ENCODE measurements around the gene SRCIN1.

SRCIN1 gene

DNA sequence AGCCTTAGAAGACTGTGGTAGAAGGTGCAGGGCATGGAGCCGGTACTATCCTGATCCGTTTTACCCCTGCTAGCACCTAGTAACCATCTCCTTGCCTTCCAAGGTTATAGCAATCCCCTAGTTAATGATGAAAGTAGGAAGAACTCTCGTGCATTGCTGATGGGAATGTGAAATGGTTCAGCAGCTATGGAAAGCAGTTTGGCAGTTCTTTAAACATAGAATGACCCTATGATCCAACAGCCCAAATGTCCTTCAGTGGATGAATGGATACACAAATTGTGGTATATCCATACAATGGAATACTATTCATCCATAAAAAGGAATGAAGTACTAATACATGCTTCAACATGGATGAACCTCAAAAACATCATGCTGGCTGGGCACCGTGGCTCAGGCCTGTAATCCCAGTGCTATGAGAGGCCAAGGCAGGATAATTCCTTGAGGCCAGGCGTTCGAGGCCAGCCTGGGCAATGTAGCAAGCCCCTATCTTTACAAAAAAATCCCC, 6.2 kb upstream of the SRCIN1 start:
- H3K9ac ChIP-seq (ENCODE audit: low read length) = no peak overlapping the region
- no peak overlapping the region for H3K4me3 ChIP-seq (ENCODE audit: low read length)

DNA sequence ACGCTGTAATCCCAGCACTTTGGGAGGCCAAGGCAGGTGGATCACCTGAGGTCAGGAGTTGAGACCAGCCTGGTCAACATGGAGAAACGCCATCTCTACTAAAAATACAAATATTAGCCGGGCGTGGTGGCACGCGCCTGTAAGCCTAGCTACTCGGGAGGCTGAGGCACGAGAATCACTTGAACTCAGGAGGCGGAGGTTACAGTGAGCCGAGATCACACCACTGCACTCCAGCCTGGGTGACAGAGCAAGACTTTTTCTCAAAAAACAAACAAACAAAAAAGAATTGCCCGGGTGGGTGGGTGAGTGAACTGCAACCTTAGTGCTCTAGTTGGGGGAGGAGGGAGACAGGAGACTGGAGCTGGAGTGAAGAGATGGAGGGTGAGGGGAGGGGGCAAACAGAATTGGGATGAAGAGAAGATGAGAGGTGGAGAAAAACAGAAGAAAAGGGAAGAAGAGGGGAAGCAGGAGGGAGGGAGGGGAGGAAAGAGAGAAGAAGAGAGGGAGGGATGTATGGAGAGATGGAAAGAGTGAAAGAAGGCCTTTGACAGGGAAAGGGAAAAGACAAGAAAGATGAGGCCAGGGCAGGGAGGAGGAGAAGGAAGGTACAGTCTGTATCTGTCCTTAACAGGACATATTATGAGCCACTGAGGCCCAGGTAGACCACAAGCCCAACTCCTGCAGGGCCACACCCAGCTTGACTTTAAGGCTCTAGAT, 5.5 kb upstream of the SRCIN1 start:
- Histone ChIP-seq H3K36me3 (ENCODE audit: control insufficient read depth, insufficient read depth, low read length) (no peaks in the 10 kb centered on the region), H3K27me3 (ENCODE audit: control insufficient read depth, insufficient read depth, low read length) (peaks cover 39% of the 10 kb centered on the region), H3K4me3 (ENCODE audit: low read length) (no peak overlapping the region), H3K9me3 (ENCODE audit: control insufficient read depth, low read length) (no peaks in the 10 kb centered on the region), H3K9ac (ENCODE audit: low read length) (no peak overlapping the region), H3K4me1 (ENCODE audit: control insufficient read depth, insufficient read depth, low read length) (peaks cover 20% of the 10 kb centered on the region)

More for the DNA sequence above, 6.2 kb upstream of the SRCIN1 start:
- Histone ChIP-seq H3K4me1 (ENCODE audit: control insufficient read depth, insufficient read depth, low read length) (peaks cover 13% of the 10 kb centered on the region), H3K27me3 (ENCODE audit: control insufficient read depth, insufficient read depth, low read length) (peaks cover 33% of the 10 kb centered on the region), H3K36me3 (ENCODE audit: control insufficient read depth, insufficient read depth, low read length) (no peaks in the 10 kb centered on the region), H3K9me3 (ENCODE audit: control insufficient read depth, low read length) (no peaks in the 10 kb centered on the region)

DNA sequence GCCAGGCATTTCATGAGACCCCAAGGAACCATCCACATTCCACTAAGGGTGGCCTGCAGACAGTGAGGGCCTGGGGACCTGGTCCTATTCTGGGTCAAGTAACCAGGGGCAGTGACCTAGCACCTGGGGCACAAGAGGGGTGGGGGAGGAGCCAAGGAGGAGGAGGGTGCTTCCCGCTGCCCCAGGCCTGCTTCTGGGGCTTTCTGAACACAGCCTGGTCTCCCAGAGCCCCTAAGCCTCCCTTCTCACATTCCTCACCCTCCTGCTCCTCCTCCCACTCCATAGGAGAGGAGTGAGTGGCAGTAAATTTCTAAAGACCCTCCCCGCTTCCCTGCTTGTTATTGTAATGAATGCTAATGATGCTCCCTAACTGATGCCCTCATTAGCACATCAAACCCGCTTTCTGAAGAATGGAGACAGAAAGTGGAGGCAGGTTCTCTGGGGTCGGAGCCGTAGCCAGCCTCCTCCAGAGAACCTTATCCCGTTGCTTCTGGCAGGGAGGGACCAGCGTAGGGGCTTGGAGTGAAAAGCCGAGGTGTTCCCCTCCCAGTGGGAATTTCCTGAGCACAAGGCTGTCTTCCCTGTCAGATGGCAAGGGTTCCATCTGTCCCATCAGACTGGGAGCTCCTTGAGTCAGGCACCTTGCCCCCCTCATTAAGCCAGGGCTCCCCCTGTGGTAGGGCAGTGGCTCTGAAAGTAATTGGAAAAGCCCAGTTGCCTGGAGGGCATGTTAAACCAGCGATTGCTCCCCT, 3.7 kb upstream of the SRCIN1 start:
- H3K4me1 ChIP-seq (ENCODE audit: control insufficient read depth, insufficient read depth, low read length) = peaks cover 20% of the 10 kb centered on the region
- H3K4me3 ChIP-seq (ENCODE audit: low read length) = no peak overlapping the region
- peaks cover 39% of the 10 kb centered on the region for H3K27me3 ChIP-seq (ENCODE audit: control insufficient read depth, insufficient read depth, low read length)
- no peaks in the 10 kb centered on the region for H3K36me3 ChIP-seq (ENCODE audit: control insufficient read depth, insufficient read depth, low read length)
- H3K9me3 ChIP-seq (ENCODE audit: control insufficient read depth, low read length) = no peaks in the 10 kb centered on the region
- no peak overlapping the region for H3K9ac ChIP-seq (ENCODE audit: low read length)

DNA sequence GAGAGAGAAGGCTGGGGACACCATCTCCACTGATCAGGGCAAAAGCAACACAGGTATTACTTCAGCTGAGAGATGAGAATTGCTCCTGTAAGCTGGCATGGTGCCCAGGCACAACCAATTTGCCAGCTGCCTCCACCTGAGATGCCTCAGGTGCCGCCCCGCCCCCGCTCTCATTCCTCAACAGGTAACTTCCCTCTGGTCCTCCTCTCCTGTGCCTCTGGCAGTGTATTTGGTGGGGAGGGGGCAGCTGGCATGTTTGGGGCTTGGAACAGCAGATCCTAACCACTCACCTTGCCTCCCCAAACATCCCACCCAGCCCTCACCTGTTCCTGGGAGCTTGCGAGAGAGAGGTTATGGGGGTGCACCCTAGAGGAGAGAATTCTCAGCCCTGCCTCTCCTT, 2.9 kb upstream of the SRCIN1 start:
- no peaks in the 10 kb centered on the region for H3K36me3 ChIP-seq (ENCODE audit: control insufficient read depth, insufficient read depth, low read length)
- no peaks in the 10 kb centered on the region for H3K9me3 ChIP-seq (ENCODE audit: control insufficient read depth, low read length)
- no peak overlapping the region for H3K4me3 ChIP-seq (ENCODE audit: low read length)
- no peak overlapping the region for H3K9ac ChIP-seq (ENCODE audit: low read length)
- peaks cover 40% of the 10 kb centered on the region for H3K27me3 ChIP-seq (ENCODE audit: control insufficient read depth, insufficient read depth, low read length)
- H3K4me1 ChIP-seq (ENCODE audit: control insufficient read depth, insufficient read depth, low read length) = peaks cover 12% of the 10 kb centered on the region

DNA sequence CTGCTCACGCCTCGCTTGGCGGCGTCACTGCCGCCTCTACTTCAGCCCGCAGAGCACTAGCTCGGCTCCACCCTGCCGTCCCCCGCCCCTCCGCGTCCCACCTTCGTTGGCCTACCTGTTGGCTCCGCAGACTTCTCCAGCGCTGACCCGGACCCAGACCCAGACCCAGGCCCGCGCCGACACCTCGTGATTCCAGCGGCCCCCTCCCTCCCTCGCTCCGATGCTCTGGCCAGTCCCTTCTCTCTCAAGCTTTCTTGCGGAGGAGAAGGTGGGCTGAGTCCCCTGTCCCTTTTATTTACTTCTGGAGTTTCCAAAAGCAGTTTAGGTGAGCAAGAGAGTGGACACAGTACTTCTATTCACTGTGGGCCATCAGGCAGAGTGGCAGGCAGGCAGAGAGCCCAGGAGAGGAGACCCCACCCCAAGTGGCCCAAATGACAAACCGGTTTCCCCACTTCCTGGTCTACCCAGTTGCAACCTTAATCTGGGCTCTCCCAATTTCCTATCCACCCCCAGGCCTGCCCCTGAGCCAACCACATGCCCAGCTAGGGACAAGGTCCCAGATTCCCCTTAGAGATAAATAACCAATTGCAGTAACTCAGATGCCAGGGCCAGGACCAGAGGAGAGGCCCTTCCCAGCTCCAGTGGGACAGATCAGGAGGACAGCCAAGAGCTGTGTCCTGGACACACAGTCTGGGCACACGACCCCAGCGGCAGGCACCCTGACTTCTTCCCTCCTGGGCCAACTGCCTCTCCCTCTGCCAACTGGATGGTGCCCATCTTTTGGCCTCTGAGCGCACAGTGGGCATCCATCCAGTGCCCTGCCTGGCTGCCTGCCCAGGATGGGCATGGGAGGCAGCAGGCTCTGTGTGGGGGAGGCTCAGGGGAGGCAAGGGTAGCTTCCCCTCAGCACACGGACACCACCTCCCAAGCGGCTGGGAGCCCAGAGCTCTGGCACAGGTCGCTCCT, 1.2 kb upstream of the SRCIN1 start:
- peaks cover 46% of the 10 kb centered on the region for H3K27me3 ChIP-seq (ENCODE audit: control insufficient read depth, insufficient read depth, low read length)
- H3K4me1 ChIP-seq (ENCODE audit: control insufficient read depth, insufficient read depth, low read length) = peaks cover 14% of the 10 kb centered on the region
- no peaks in the 10 kb centered on the region for H3K9me3 ChIP-seq (ENCODE audit: control insufficient read depth, low read length)
- no peaks in the 10 kb centered on the region for H3K36me3 ChIP-seq (ENCODE audit: control insufficient read depth, insufficient read depth, low read length)
- H3K9ac ChIP-seq (ENCODE audit: low read length) = no peak overlapping the region
- no peak overlapping the region for H3K4me3 ChIP-seq (ENCODE audit: low read length)

DNA sequence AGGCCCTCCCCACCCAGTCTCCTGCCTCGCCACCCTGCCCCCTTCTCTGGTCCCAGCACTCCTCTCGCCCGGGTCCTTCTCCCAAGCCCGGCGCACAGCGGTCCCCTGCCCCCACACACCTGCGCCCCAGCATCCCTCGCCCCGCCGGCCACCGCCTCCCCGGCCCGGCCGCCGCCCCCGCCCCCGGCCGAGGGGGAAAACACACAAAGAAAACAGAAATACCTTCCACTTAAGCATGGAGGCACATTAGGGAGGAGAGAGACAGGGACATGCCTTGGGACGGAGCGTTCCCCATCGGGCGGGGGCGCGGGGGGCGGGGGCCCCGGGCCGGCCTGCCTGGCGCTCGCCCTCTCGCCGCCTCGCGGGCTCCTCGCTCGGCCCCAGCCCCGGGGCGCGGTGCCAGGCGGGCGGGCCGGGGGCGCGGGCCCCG, 326 bp downstream of the SRCIN1 start:
- peaks cover 14% of the 10 kb centered on the region for H3K4me1 ChIP-seq (ENCODE audit: control insufficient read depth, insufficient read depth, low read length)
- no peaks in the 10 kb centered on the region for H3K9me3 ChIP-seq (ENCODE audit: control insufficient read depth, low read length)
- no peak overlapping the region for H3K9ac ChIP-seq (ENCODE audit: low read length)
- H3K27me3 ChIP-seq (ENCODE audit: control insufficient read depth, insufficient read depth, low read length) = peaks cover 51% of the 10 kb centered on the region
- H3K36me3 ChIP-seq (ENCODE audit: control insufficient read depth, insufficient read depth, low read length) = no peaks in the 10 kb centered on the region
- no peak overlapping the region for H3K4me3 ChIP-seq (ENCODE audit: low read length)

DNA sequence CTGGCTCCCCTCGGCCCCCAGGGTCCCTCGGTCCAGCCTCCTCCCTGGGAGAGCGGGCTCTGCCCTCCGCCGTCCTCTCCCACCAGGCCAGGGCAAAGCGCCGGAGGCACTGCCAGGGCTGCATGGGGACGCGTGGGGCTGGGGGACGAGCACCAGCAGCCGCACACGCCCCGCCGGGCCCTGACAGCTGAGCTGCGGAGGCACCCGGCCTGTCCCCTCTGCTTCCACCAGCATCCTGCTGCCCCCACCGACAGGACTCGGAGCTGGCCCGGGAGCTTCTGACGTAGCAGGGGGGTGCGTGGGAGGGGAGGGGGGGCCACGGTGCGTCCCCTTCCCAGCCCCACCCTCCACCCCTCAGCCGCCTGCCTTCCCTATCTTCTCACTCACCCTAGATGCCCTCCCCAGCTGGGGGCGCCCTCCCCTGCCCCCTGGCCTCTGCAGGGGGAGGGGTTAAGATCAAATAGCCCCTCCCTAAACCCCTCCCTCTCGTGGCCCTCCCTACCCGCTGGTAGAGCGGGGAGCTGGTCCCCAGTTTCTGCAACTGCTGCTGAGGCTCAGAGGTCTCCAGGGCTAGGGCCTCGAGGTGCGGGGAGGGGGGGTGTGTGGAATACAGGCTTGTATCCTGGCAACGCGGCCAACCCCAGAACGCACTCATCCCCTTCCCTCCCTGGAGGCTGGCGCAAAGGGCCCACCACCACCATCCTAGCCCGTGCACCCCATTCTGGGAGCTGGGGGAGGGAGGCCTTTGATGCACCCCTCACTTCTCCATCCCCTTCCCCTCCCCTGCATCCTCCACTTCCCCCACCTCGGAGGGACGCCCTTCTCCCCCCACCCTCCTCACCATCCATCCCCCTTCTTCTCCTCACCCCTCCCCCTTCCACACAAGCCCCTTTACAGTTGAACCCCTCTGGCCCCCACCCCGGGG, 1.0 kb downstream of the SRCIN1 start:
- no peaks in the 10 kb centered on the region for H3K9me3 ChIP-seq (ENCODE audit: control insufficient read depth, low read length)
- H3K9ac ChIP-seq (ENCODE audit: low read length) = no peak overlapping the region
- peaks cover 46% of the 10 kb centered on the region for H3K27me3 ChIP-seq (ENCODE audit: control insufficient read depth, insufficient read depth, low read length)
- no peak overlapping the region for H3K4me3 ChIP-seq (ENCODE audit: low read length)
- no peaks in the 10 kb centered on the region for H3K36me3 ChIP-seq (ENCODE audit: control insufficient read depth, insufficient read depth, low read length)
- peaks cover 14% of the 10 kb centered on the region for H3K4me1 ChIP-seq (ENCODE audit: control insufficient read depth, insufficient read depth, low read length)

DNA sequence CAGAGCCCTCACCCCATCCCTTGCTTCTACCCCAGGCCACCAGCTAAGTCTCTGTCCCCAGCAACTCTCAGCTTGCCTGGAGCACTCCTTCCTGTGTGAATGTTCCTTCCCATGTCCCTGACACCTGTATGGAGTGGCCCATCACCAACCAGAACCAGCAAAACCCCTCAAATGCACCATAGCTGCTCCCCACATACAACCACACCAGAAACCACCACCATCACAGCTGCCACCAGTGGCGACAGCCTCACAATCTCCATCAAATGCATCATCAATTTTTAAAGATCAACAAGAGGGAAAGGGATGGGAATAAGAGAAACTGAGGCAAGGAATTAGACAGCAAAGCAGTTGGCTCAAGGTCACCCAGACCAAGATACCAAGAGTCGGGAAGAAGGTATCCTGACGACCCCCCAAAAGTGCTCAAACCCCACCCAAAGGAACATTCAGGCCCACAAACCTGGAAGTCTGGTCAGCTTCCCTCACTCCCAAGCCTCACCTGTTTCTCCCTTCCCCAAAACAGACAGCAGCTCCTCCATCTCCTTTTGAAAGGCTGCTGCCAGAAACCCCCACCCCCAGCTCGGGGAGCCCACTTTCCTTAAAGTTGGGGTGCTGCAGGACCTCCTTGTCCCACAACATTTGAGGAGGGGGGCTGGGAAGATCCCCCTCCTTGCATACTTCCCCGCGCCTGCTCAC, 1.8 kb downstream of the SRCIN1 start:
- no peak overlapping the region for H3K4me3 ChIP-seq (ENCODE audit: low read length)
- peaks cover 44% of the 10 kb centered on the region for H3K27me3 ChIP-seq (ENCODE audit: control insufficient read depth, insufficient read depth, low read length)

DNA sequence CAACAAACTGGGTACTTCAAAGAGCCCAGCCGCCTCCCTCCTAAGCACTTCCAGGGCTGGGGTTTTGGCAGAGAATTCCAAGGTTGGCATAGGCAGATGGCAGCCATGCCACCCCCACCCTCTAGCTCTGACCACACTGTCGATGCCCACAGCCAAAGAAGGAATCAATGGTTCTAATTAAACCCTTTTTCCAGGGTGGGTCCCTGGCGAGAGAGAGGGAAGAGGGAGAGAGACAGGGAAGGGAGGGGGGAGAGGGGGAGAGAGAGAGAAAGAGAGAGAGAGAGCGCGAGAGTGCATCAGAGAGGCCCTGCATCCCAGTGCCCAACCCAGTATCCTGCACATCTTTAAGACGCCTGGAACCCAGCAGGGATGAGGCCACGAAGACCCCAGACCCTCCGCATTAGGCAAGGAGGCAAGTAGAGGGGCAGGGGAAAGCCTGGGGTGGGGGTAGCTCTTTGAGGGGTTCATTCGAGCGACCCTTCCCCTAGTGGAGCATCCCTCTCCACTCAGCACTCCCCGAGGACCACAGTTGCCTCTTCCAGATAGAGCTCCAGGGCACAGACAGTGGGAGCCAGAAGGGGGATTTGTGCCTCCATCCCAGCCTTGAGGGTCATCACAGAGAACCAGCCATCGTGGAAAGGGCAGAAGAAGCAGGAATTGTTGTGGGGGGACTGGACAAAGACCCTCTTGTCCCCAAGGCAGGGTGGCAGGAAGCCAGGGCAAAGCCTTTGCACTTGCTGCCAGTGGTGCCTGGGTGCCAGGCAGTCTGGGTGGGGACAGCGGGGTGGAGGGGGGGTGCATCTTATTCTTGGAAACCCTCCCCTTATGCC, 2.6 kb downstream of the SRCIN1 start:
- Histone ChIP-seq H3K4me3 (ENCODE audit: low read length) (no peak overlapping the region), H3K9me3 (ENCODE audit: control insufficient read depth, low read length) (no peaks in the 10 kb centered on the region), H3K9ac (ENCODE audit: low read length) (no peak overlapping the region), H3K27me3 (ENCODE audit: control insufficient read depth, insufficient read depth, low read length) (peaks cover 43% of the 10 kb centered on the region), H3K4me1 (ENCODE audit: control insufficient read depth, insufficient read depth, low read length) (peaks cover 14% of the 10 kb centered on the region), H3K36me3 (ENCODE audit: control insufficient read depth, insufficient read depth, low read length) (no peaks in the 10 kb centered on the region)

More for the DNA sequence above, 1.8 kb downstream of the SRCIN1 start:
- H3K9ac ChIP-seq (ENCODE audit: low read length) = no peak overlapping the region
- no peaks in the 10 kb centered on the region for H3K9me3 ChIP-seq (ENCODE audit: control insufficient read depth, low read length)
- H3K4me1 ChIP-seq (ENCODE audit: control insufficient read depth, insufficient read depth, low read length) = peaks cover 14% of the 10 kb centered on the region
- no peaks in the 10 kb centered on the region for H3K36me3 ChIP-seq (ENCODE audit: control insufficient read depth, insufficient read depth, low read length)

DNA sequence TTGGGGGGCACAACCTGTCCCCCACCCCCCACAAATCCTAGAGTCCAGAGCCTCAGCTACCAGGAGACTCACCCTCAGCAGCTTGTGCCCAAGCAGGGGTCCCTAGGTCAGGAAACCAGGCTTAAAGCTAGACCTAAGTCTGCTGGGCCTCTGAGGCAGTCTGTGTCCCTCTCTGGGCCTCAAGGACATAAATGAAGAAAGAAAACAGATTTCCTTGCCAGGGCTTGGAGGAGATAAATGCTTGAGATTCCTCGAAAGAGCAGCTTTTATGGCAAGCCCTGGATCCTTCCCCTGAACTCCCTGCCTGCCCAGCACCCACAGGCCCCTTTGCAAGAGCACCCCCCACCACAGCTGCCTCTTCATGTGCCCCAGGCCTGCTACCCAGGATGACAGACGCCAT, 3.3 kb downstream of the SRCIN1 start:
- H3K4me1 ChIP-seq (ENCODE audit: control insufficient read depth, insufficient read depth, low read length) = peaks cover 14% of the 10 kb centered on the region
- peaks cover 47% of the 10 kb centered on the region for H3K27me3 ChIP-seq (ENCODE audit: control insufficient read depth, insufficient read depth, low read length)
- H3K9ac ChIP-seq (ENCODE audit: low read length) = no peak overlapping the region
- H3K9me3 ChIP-seq (ENCODE audit: control insufficient read depth, low read length) = no peaks in the 10 kb centered on the region
- no peaks in the 10 kb centered on the region for H3K36me3 ChIP-seq (ENCODE audit: control insufficient read depth, insufficient read depth, low read length)
- no peak overlapping the region for H3K4me3 ChIP-seq (ENCODE audit: low read length)

Data from mucosa of stomach (tissue), 1 donor.